HepG2 (cell line): Measurements from ENCODE around the gene AARS1. TPM values are rescaled to one million over a fixed set of nuclear protein-coding genes. Genes with fewer than 3 reads are reported as not detected.

Experiments
- ATAC-seq: fragments of 200-7000 bp; cut with Tn5 transposase; 3 replicates; pipeline ENCODE4 v1.9.1; 2020; ENCODE audit warnings: mild to moderate bottlenecking, moderate library complexity
- BruUV-seq: library from RNA; stranded (reverse); fragments of 400-500 nt; replicated peaks from 2 replicates; lab custom pipeline; 2021; lab: Mats Ljungman, UMichigan
- CTCF ChIA-PET: fragments of 300-600 bp; formaldehyde crosslinking; extraction: SDS; loops from one replicate; lab custom pipeline; 2021; ENCODE audit warnings: low total read pairs, inconsistent platforms, low intra/inter-chr PET ratio; lab: Yijun Ruan, JAX
- POLR2A ChIA-PET: fragments of 350-600 bp; sonication (Branson Sonifier 250); formaldehyde crosslinking; loops from one replicate; lab custom pipeline; 2020; ENCODE audit warnings: antibody characterized with exemption, inconsistent platforms; lab: Yijun Ruan, JAX
- DNase-seq: peaks from one replicate; pipeline ENCODE4 v3.0.0-alpha.2; 2015; ENCODE audit warnings: low spot score
- FAIRE-seq: peaks from 3 replicates; lab custom pipeline; 2011; peaks lifted over from hg19 to GRCh38; lab: Jason Lieb, UNC
- H2AFZ ChIP-seq: one replicate; pipeline ENCODE4 v1.6.1; 2011; ENCODE audit warnings: low read length, inconsistent platforms
- H3K27ac ChIP-seq: fragments of 300-600 bp; 3 replicates; pipeline ENCODE4 v1.8.0; 2011; ENCODE audit warnings: mixed run types, mild to moderate bottlenecking, mixed read lengths, low read length, inconsistent platforms; ENCODE audit not compliant: insufficient read depth; ENCODE audit errors: extremely low read length
- H3K27me3 ChIP-seq, 2 experiments: fragments of 200-600 bp in 1 of 2; 2 replicates in 1 of 2; 3 replicates in 1 of 2; pipeline versions ENCODE4 v1.6.0 to v1.8.0; 2011; ENCODE audit warnings: low read length in 2 of 2, mild to moderate bottlenecking in 2 of 2, moderate library complexity in 2 of 2, inconsistent platforms in 1 of 2; ENCODE audit not compliant: insufficient read depth in 2 of 2, control insufficient read depth in 1 of 2
- H3K36me3 ChIP-seq, 2 experiments: fragments of 200-600 bp in 1 of 2; replicated peaks in 1 of 2; 2 replicates in 1 of 2; 3 replicates in 1 of 2; pipeline versions ENCODE4 v1.5.1 to v1.8.0; 2011; ENCODE audit warnings: low read length in 2 of 2, inconsistent platforms in 1 of 2; ENCODE audit not compliant: insufficient read depth in 2 of 2, control insufficient read depth in 1 of 2
- H3K4me1 ChIP-seq: 2 replicates; pipeline ENCODE4 v1.5.1; 2012; ENCODE audit warnings: low read length, inconsistent platforms; ENCODE audit not compliant: insufficient read depth
- H3K4me2 ChIP-seq: 2 replicates; pipeline ENCODE4 v1.6.0; 2011; ENCODE audit warnings: low read depth, low read length, inconsistent platforms
- H3K4me3 ChIP-seq, 3 experiments: fragments of 200-600 bp in 1 of 3; sonication (generic), shearing (Covaris generic) in 1 of 3; replicated peaks in 1 of 3; 2 replicates each; pipeline ENCODE4 v1.5.1; 2011 to 2016; ENCODE audit warnings: low read length in 3 of 3, inconsistent platforms in 2 of 3, low read depth in 2 of 3, mild to moderate bottlenecking in 2 of 3, control low read depth in 1 of 3, mixed read lengths in 1 of 3; ENCODE audit not compliant: insufficient read depth in 1 of 3
- H3K79me2 ChIP-seq: one replicate; pipeline ENCODE4 v1.6.1; 2011; ENCODE audit warnings: low read length, inconsistent platforms; ENCODE audit not compliant: insufficient read depth
- H3K9ac ChIP-seq: 2 replicates; pipeline ENCODE4 v1.6.0; 2011; ENCODE audit warnings: mild to moderate bottlenecking, low read depth, low read length, inconsistent platforms; ENCODE audit not compliant: insufficient read depth
- H3K9me3 ChIP-seq: 2 replicates; pipeline ENCODE4 v1.5.1; 2012; ENCODE audit warnings: mild to moderate bottlenecking, low read length
- H4K20me1 ChIP-seq: 2 replicates; pipeline ENCODE4 v1.6.0; 2011; ENCODE audit warnings: inconsistent platforms, mild to moderate bottlenecking, low read length, moderate library complexity; ENCODE audit not compliant: insufficient read depth
- ASH2L ChIP-seq: fragments of 300-600, 200-600 bp; sonication (generic); IDR thresholded peaks from 2 replicates; pipeline ENCODE4 v1.7.0; 2017; ENCODE audit warnings: low read depth, mild to moderate bottlenecking, moderate library complexity, mixed read lengths, low read length; ENCODE audit not compliant: insufficient read length
- ATAD3A ChIP-seq: sonication (generic); formaldehyde crosslinking; IDR thresholded peaks from 2 replicates; pipeline ENCODE4 v1.4.0; 2020; ENCODE audit warnings: missing genetic modification reagents
- ELF4 ChIP-seq: sonication (generic); formaldehyde crosslinking; IDR thresholded peaks from 2 replicates; pipeline ENCODE4 v1.5.0; 2020; ENCODE audit warnings: missing genetic modification reagents, mild to moderate bottlenecking, moderate library complexity, borderline replicate concordance
- FOSL2 ChIP-seq: sonication (generic); formaldehyde crosslinking; IDR thresholded peaks from 2 replicates; pipeline ENCODE4 v1.4.0; 2020; ENCODE audit warnings: missing genetic modification reagents
- HNF4A ChIP-seq: sonication (generic); formaldehyde crosslinking; IDR thresholded peaks from 2 replicates; pipeline ENCODE4 v1.4.0; 2020; ENCODE audit warnings: missing genetic modification reagents
- PAF1 ChIP-seq: IDR thresholded peaks from 2 replicates; pipeline ENCODE4 v1.6.1; 2016; ENCODE audit warnings: missing genetic modification reagents, missing compliant biosample characterization
- ZNF143 ChIP-seq: sonication (generic); formaldehyde crosslinking; IDR thresholded peaks from 2 replicates; pipeline ENCODE4 v1.4.0; 2020; ENCODE audit warnings: missing genetic modification reagents
- ZNF746 ChIP-seq: sonication (generic); formaldehyde crosslinking; IDR thresholded peaks from 2 replicates; pipeline ENCODE4 v1.8.0; 2022; ENCODE audit warnings: mild to moderate bottlenecking, missing genetic modification reagents
- WGBS: methylation state at CpG from one replicate; pipeline ENCODE4 v1.1.6; 2017; ENCODE audit warnings: low lambda C conversion rate; 5-methylcytosine and 5-hydroxymethylcytosine counted together
- in situ Hi-C: cut with HindIII; loops from 2 replicates; pipeline ENCODE4 v1.10.0; 2017; ENCODE audit warnings: low pct_unique_long_range_greater_than_20kb; ENCODE audit not compliant: extremely low pct_ligation_motif_present
- intact Hi-C: fragments of 100-400 bp; cut with micrococcal nuclease; formaldehyde crosslinking; loops from one replicate; pipeline ENCODE4 v1.10.0; 2022; ENCODE audit not compliant: unreplicated experiment
- polyA plus RNA-seq, 8 experiments: library from polyadenylated mRNA; depleted of rRNA in 3 of 8; stranded (reverse) in 7 of 8; unstranded in 1 of 8; fragments of >200 nt; fragmentation: Illumina TruSeq in 4 of 8; extraction: Trizol in 4 of 8; gene quantifications; 2 replicates each; pipeline versions ENCODE4 v1.2.1 to v1.2.3, GENCODE V29; 2011 to 2016; ENCODE audit warnings: low read depth in 4 of 8, missing spikeins in 1 of 8, mixed read lengths in 1 of 8; ENCODE audit not compliant: insufficient read depth in 1 of 8
- total RNA-seq, 5 experiments: library from RNA; depleted of rRNA; stranded (reverse); fragments of >200 nt; fragmentation: Illumina TruSeq; extraction: Trizol; gene quantifications; 2 replicates each; pipeline ENCODE4 v1.2.3, GENCODE V29; 2016; ENCODE audit warnings: low read depth in 1 of 5
- TF ChIP-seq, protein P1 (sequence below): sonication (generic); formaldehyde crosslinking; IDR thresholded peaks from 2 replicates; pipeline ENCODE4 v1.4.0; 2020; ENCODE audit warnings: missing genetic modification reagents
- TF ChIP-seq, protein P2 (sequence below): sonication (generic); formaldehyde crosslinking; IDR thresholded peaks from 2 replicates; pipeline ENCODE4 v1.5.0; 2020; ENCODE audit warnings: missing genetic modification reagents
- TF ChIP-seq, protein P3 (sequence below): IDR thresholded peaks from 2 replicates; pipeline ENCODE4 v1.6.1; 2016; ENCODE audit warnings: low read depth, borderline replicate concordance
- TF ChIP-seq, protein P4 (sequence below): IDR thresholded peaks from 2 replicates; pipeline ENCODE4 v1.6.1; 2016; ENCODE audit warnings: missing genetic modification reagents, missing compliant biosample characterization
- TF ChIP-seq, protein P5 (sequence below), 2 experiments: sonication (generic) in 1 of 2; formaldehyde crosslinking in 1 of 2; IDR thresholded peaks; 2 replicates each; pipeline versions ENCODE4 v1.5.1 to v1.6.1; 2011 to 2020; ENCODE audit warnings: borderline replicate concordance in 1 of 2, low read depth in 1 of 2, low read length in 1 of 2, mild to moderate bottlenecking in 1 of 2, missing genetic modification reagents in 1 of 2, moderate library complexity in 1 of 2

Gene AARS1
- total and polyA plus RNA-seq, 2 of the 13 experiments (the other 11 are each of a cell fraction or from before 2014, with no cell fraction given), result 107 to 132 TPM

DNA sequence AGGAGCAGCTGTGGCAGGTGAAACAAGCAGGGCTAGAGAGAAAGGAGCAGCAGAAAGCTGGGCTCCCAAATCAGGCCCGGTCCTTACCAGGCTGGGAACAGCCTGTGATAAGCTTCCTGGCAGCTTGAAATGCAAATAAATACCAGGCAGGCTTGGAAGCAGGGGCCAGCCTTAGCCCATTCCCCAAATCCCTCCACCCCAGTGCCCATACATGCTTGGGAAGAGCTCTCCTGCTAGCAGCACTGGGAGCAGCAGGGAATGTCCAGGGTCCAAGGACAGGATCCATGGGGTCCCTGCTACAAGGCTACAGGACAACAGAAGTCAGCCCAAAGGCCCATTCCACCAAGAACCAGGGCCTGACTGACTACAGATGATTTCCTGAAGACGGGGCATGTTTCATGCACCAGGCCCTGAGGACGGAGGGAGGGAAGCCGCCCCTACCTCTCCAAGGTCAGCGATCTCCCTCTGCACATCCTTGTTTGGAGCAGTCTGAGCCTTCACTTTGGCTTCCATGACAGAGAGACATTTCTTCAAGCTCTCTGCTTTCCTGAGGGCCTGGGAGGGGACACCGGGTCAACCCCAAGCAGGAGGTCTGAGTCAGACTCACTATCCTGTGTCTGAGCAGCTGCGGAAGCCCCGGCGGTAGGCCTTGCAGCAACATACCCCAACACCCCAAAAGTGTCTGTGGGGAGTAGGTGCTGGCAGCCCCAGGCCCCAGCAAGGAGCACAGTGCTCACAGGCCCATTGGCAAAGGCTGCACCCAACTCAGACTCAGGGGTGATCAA is 34.9 kb downstream of the AARS1 start (continued):
- TF ChIP-seq, protein P1, sequence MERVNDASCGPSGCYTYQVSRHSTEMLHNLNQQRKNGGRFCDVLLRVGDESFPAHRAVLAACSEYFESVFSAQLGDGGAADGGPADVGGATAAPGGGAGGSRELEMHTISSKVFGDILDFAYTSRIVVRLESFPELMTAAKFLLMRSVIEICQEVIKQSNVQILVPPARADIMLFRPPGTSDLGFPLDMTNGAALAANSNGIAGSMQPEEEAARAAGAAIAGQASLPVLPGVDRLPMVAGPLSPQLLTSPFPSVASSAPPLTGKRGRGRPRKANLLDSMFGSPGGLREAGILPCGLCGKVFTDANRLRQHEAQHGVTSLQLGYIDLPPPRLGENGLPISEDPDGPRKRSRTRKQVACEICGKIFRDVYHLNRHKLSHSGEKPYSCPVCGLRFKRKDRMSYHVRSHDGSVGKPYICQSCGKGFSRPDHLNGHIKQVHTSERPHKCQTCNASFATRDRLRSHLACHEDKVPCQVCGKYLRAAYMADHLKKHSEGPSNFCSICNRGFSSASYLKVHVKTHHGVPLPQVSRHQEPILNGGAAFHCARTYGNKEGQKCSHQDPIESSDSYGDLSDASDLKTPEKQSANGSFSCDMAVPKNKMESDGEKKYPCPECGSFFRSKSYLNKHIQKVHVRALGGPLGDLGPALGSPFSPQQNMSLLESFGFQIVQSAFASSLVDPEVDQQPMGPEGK (CRISPR knock-in tag), result 0 out of 2 replicates have a peak, but pooled peaks have one; percentile 5
- TF ChIP-seq HNF4A (CRISPR knock-in tag), result peak; percentile 76
- 0 out of 2 replicates have a peak, but pooled peaks have one; percentile 5 for TF ChIP-seq ZNF143 (CRISPR knock-in tag)

DNA sequence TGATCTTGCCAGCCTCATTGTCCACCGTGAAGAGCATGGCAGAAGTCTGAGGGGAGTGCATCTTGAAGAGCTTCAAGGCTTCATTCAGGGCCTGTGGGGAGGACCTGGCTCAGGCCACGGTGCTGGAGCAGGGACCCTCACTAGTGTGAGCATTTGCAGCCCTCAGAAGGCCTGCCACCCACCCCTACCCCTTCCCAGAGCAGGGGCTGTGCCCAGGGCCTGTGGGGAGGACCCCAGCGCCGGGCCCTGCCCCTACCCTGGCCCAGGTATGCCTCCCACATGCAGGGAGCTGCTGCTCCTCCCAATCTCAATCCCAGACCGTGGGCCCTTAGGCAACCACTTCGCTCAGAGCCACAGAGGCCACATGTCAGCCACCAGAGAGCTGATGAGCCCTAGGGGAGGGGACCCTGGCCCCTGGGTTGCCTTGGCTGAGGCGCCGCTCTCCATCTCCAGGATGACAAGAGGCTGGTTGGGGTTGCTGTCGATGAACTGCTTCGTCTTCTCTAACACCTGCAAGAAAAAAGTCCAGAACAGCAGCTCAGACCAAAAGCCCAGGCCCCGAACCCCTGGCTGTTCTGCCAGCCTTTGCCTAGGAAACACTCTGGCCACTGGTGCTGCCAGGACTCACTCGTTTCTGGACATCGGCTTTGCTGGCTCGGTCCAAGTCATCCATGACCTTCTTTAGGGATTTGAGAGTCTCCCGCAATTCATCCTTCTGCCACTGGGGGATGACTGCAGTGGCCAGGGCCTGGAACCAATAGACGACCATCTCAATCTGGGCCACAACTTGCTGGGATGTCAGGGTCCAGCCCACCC is 35.8 kb downstream of the AARS1 start:
- intact Hi-C loops (loop anchor here (1.0 to 5.0 kb wide), 2 partner anchors 14 to 101 kb away; no protein-coding TSS in a partner anchor), in situ Hi-C loops (loop anchor here (10.0 kb wide), 1 partner anchor 89 kb away; no protein-coding TSS in a partner anchor)
- DNase-seq (peak; percentile 45), FAIRE-seq (no peak), ATAC-seq (peak; percentile 25)
- H3K4me2 ChIP-seq, result no peak overlapping the region
- H3K27ac ChIP-seq, result no peak overlapping the region
- H3K27me3 ChIP-seq, result no peaks in the 10 kb centered on the region
- peaks cover 49% of the 10 kb centered on the region for H3K4me1 ChIP-seq
- H3K4me3 ChIP-seq, result no peak overlapping the region
- H4K20me1 ChIP-seq, result peaks cover 24% of the 10 kb centered on the region
- TSS peak; percentile 36 for BruUV-seq
- no peak overlapping the region for H2AFZ ChIP-seq
- peaks cover 19% of the 10 kb centered on the region for H3K79me2 ChIP-seq
- H3K9me3 ChIP-seq, result no peaks in the 10 kb centered on the region
- ChIA-PET CTCF (interaction anchor here (0.9 to 1.4 kb wide), 2 partner anchors 14 to 88 kb away, joined by 4 to 5 read pairs; no protein-coding TSS in a partner anchor), POLR2A (interaction anchor here (2.1 kb wide), 1 partner anchor 96 kb away, joined by 5 read pairs; no protein-coding TSS in a partner anchor)
- H3K9ac ChIP-seq, result no peak overlapping the region
- peaks cover 43 to 62% of the 10 kb centered on the region in 2 experiments for H3K36me3 ChIP-seq
- WGBS, result 92% methylated on average over 16 of the region's 16 CpGs
- TF ChIP-seq PAF1 (CRISPR knock-in tag), result no peak; the same call in 1 of the 2 replicates
- no peak for TF ChIP-seq ASH2L
- no peak for TF ChIP-seq ZNF746 (CRISPR knock-in tag)
- no peak for TF ChIP-seq ELF4
- TF ChIP-seq, protein P2, sequence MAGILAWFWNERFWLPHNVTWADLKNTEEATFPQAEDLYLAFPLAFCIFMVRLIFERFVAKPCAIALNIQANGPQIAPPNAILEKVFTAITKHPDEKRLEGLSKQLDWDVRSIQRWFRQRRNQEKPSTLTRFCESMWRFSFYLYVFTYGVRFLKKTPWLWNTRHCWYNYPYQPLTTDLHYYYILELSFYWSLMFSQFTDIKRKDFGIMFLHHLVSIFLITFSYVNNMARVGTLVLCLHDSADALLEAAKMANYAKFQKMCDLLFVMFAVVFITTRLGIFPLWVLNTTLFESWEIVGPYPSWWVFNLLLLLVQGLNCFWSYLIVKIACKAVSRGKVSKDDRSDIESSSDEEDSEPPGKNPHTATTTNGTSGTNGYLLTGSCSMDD (CRISPR knock-in tag), result no peak
- TF ChIP-seq FOSL2, result 0 out of 2 replicates have a peak, but pooled peaks have one; percentile 5
- TF ChIP-seq, protein P3, sequence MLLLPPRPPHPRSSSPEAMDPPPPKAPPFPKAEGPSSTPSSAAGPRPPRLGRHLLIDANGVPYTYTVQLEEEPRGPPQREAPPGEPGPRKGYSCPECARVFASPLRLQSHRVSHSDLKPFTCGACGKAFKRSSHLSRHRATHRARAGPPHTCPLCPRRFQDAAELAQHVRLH (CRISPR knock-in tag), result 0 out of 2 replicates have a peak, but pooled peaks have one; percentile 22
- TF ChIP-seq, protein P4, sequence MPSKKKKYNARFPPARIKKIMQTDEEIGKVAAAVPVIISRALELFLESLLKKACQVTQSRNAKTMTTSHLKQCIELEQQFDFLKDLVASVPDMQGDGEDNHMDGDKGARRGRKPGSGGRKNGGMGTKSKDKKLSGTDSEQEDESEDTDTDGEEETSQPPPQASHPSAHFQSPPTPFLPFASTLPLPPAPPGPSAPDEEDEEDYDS (CRISPR knock-in tag), result no peak
- TF ChIP-seq ATAD3A (CRISPR knock-in tag), result no peak
- TF ChIP-seq, protein P5, sequence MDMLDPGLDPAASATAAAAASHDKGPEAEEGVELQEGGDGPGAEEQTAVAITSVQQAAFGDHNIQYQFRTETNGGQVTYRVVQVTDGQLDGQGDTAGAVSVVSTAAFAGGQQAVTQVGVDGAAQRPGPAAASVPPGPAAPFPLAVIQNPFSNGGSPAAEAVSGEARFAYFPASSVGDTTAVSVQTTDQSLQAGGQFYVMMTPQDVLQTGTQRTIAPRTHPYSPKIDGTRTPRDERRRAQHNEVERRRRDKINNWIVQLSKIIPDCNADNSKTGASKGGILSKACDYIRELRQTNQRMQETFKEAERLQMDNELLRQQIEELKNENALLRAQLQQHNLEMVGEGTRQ (IDR thresholded peaks at IDR 0.05; ENCODE audit: low read depth, low read length), result no peak
- TF ChIP-seq, protein P5 (CRISPR knock-in tag; IDR thresholded peaks at IDR 0.05; ENCODE audit: borderline replicate concordance), result no peak
